Neutrophil (primary cell): ENCODE data around the gene IGSF5.

Source experiments
- H3K27ac ChIP-seq: fragments of 200-600 bp; sonication (generic); 2 replicates; pipeline ENCODE4 v1.5.1; 2016; ENCODE audit warnings: mild to moderate bottlenecking, moderate library complexity
- H3K27me3 ChIP-seq: fragments of 200-600 bp; sonication (generic); 2 replicates; pipeline ENCODE4 v1.6.0; 2016; ENCODE audit warnings: mild to moderate bottlenecking
- H3K36me3 ChIP-seq: fragments of 200-600 bp; sonication (generic); 2 replicates; pipeline ENCODE4 v1.5.1; 2017
- H3K4me1 ChIP-seq, 2 experiments: fragments of 200-600 bp in 1 of 2; sonication (generic) in 1 of 2; 1 replicate in 1 of 2; 2 replicates in 1 of 2; pipeline versions ENCODE4 v1.5.1 to v1.6.1; 2013 to 2016; ENCODE audit warnings: low read depth in 1 of 2, low read length in 1 of 2, mild to moderate bottlenecking in 1 of 2, moderate library complexity in 1 of 2; ENCODE audit not compliant: control insufficient read depth in 1 of 2, insufficient read depth in 1 of 2
- H3K4me3 ChIP-seq, 2 experiments: fragments of 200-600 bp in 1 of 2; sonication (generic) in 1 of 2; 1 replicate in 1 of 2; 2 replicates in 1 of 2; pipeline ENCODE4 v1.5.1; 2013 to 2016; ENCODE audit warnings: low read depth in 1 of 2, low read length in 1 of 2, mild to moderate bottlenecking in 1 of 2, moderate library complexity in 1 of 2
- H3K9me3 ChIP-seq: fragments of 200-600 bp; sonication (generic); 2 replicates; pipeline ENCODE4 v1.5.1; 2016
- TF ChIP-seq, protein P1 (sequence below): fragments of 200-600 bp; sonication (generic); IDR thresholded peaks from 2 replicates; pipeline ENCODE4 v1.5.1; 2016; ENCODE audit warnings: antibody characterized with exemption

Gene IGSF5

DNA sequence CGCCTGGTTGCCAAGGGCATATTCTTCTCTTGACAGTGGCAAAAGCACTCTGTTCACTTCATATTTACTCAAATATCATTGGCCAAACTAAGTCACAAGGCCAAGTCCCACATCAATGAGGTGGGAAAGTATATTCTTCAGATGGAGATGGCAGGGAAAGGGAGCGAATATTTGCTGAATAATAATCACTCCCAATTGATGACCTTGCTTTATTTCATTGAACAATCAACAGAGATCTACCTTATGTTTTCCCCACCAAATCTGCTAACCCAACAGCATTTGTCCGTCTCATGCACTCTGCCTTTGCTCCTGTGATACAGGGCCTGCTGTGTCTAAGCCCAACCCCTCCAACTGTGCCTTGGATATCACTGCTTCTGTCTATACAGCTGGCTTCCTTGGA is 77.1 kb downstream of the IGSF5 start:
- no peaks in the 10 kb centered on the region for H3K9me3 ChIP-seq
- TF ChIP-seq, protein P1, sequence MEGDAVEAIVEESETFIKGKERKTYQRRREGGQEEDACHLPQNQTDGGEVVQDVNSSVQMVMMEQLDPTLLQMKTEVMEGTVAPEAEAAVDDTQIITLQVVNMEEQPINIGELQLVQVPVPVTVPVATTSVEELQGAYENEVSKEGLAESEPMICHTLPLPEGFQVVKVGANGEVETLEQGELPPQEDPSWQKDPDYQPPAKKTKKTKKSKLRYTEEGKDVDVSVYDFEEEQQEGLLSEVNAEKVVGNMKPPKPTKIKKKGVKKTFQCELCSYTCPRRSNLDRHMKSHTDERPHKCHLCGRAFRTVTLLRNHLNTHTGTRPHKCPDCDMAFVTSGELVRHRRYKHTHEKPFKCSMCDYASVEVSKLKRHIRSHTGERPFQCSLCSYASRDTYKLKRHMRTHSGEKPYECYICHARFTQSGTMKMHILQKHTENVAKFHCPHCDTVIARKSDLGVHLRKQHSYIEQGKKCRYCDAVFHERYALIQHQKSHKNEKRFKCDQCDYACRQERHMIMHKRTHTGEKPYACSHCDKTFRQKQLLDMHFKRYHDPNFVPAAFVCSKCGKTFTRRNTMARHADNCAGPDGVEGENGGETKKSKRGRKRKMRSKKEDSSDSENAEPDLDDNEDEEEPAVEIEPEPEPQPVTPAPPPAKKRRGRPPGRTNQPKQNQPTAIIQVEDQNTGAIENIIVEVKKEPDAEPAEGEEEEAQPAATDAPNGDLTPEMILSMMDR = no peak
- no peaks in the 10 kb centered on the region for H3K36me3 ChIP-seq
- no peak overlapping the region for H3K4me3 ChIP-seq
- no peak overlapping the region for H3K27ac ChIP-seq
- H3K27me3 ChIP-seq = no peaks in the 10 kb centered on the region
- no peaks in the 10 kb centered on the region for H3K4me1 ChIP-seq

DNA sequence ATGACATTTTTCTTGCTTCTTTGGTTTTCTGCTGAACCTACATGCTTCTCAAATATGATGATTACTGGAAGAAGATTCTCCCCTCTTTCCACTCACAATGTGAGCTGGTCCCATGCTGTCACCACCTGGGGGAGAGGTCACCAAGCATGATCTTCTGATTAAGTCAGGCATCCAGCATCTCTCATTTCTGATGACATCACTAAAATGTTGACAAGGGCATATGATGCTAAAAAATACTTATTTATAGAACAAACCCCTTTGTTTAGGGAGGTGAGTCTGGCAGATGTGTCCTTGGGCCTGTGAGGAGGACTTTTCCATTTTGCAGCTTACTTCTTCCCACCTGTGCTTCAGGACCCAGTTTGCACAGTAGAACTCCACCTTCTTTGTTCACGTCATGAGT is 80.3 kb downstream of the IGSF5 start:
- TF ChIP-seq, protein P1 = no peak
- no peaks in the 10 kb centered on the region for H3K27me3 ChIP-seq
- no peak overlapping the region for H3K27ac ChIP-seq
- H3K9me3 ChIP-seq = no peaks in the 10 kb centered on the region
- H3K36me3 ChIP-seq = no peaks in the 10 kb centered on the region
- no peaks in the 10 kb centered on the region for H3K4me1 ChIP-seq
- H3K4me3 ChIP-seq = no peak overlapping the region

DNA sequence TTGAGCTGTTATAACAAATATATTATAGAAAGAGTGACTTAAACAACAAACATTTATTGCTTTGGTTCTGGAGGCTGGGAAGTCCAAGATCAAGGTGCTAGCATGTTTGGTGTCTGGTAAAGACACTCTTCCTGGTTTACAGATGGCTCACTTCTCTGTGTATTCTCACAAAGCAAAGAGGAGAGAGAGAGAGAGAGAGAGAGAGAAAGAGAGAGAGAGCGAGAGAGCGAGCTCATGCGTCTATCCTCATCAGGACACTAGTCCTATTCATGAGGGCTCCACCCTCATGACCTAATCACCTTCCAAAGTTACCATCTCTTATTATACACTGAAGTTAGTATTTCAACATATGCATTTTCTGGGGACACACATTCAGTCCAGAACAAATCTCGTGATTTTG is 89.6 kb downstream of the IGSF5 start:
- no peaks in the 10 kb centered on the region for H3K27me3 ChIP-seq
- no peak overlapping the region for H3K4me3 ChIP-seq
- H3K36me3 ChIP-seq = no peaks in the 10 kb centered on the region
- TF ChIP-seq, protein P1 = no peak
- no peak overlapping the region for H3K27ac ChIP-seq
- no peaks in the 10 kb centered on the region for H3K4me1 ChIP-seq
- H3K9me3 ChIP-seq = no peaks in the 10 kb centered on the region

DNA sequence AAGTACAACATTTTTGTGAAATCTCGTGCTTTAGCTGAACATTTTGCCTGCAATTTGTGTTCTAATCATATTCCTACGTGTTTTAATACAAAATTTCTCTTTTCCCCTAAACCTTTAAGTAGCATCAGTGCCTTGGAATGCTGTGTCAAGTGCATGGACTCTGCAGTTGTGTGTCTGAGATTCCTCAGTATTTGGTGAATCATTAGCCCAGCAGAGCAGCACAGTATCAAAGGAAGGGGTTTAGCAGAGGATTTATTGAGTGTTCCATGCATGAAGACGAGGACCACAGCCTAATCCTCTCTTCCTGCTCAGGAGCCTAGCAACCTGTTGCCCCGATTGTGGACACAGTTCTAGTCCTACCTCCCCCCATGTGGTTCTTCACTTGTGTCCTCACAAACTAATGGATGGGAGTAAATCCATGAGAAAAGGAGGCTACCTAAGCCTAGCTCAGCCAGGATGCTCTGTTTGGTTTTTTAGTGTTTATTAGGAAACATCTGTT is 92.9 kb downstream of the IGSF5 start:
- Histone ChIP-seq H3K4me3 (no peak overlapping the region), H3K9me3 (no peaks in the 10 kb centered on the region), H3K36me3 (no peaks in the 10 kb centered on the region), H3K27ac (no peak overlapping the region), H3K4me1 (no peaks in the 10 kb centered on the region), H3K27me3 (no peaks in the 10 kb centered on the region)
- TF ChIP-seq, protein P1 = no peak

DNA sequence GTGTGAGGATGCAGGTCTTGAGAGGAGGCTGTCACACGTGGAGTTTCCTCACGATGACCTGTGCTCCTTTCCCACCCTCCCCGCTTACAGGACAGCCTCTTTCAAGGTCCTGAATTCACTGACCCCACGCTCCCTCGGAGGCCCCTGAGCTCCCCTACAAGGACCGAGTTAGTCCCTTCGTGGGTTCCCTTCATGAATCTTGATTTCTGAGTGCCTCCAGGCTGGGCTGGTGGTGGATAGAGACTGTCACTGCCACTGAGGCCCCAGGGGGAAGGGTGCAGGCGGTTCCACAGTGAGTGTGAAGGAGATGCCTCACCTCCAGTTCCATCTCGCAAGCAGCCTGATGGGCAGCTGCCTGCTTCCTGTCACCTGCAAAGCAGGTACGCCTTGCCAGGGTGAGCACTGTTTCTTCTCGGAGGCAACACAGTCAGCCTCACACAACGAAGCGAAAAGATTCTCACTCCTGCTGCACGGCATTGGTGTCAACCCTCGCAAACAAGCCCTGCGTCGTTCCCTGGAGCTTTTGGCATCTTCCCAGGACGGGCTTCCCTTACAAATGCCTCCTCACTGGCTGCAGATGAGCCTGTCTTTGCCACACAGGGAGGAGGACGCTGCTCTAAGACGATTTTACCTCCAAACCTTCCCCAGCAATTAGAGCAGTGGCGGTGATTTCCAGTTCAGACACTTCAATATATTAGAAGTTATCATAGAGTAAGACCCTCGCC is 95.6 kb downstream of the IGSF5 start:
- H3K4me3 ChIP-seq = no peak overlapping the region
- no peaks in the 10 kb centered on the region for H3K4me1 ChIP-seq
- TF ChIP-seq, protein P1 = no peak
- no peak overlapping the region for H3K27ac ChIP-seq
- no peaks in the 10 kb centered on the region for H3K9me3 ChIP-seq
- no peaks in the 10 kb centered on the region for H3K36me3 ChIP-seq
- no peaks in the 10 kb centered on the region for H3K27me3 ChIP-seq
